Measurements from ENCODE around the gene SGF29. TPM values are rescaled to one million over a fixed set of nuclear protein-coding genes. Genes with fewer than 3 reads are reported as not detected.
A peak's percentile ranks its signal among the peaks of the same experiment; 100 is the strongest.
"Not testable (repeated sequence)": the region's sequence is repeated elsewhere in the genome, so short reads cannot be mapped to it uniquely, and the experiment has no call there.

Gene SGF29
- total RNA-seq, 1 donor from 2014 or later: 20.2 TPM

GRCh38 chr16:28556914-28557320 lies 3.2 kb downstream of the SGF29 start:
- intact Hi-C loops (cut with DNase I): loop anchor here (10.0 kb wide), 1 partner anchor 62 kb away; the partner anchor contains the start of genes APOBR and CLN3
- no peak for DNase-seq (ENCODE audit: missing footprints)
- ATAC-seq: no peak

GRCh38 chr16:28558456-28558855 lies 4.7 kb downstream of the SGF29 start:
- ATAC-seq: no peak
- intact Hi-C loops (cut with DNase I): loop anchor here (10.0 kb wide), 1 partner anchor 64 kb away; the partner anchor contains the start of genes APOBR and CLN3
- no peak for DNase-seq (ENCODE audit: missing footprints)

GRCh38 chr16:28561557-28562187 lies 8.0 kb downstream of the SGF29 start:
- intact Hi-C loops (cut with DNase I): no loop called here
- no peak for ATAC-seq

GRCh38 chr16:28562199-28562598 lies 8.5 kb downstream of the SGF29 start:
- no peak for ATAC-seq
- intact Hi-C loops (cut with DNase I): no loop called here
- no peak for DNase-seq (ENCODE audit: missing footprints)

More at GRCh38 chr16:28561557-28562187, 8.0 kb downstream of the SGF29 start:
- DNase-seq (ENCODE audit: missing footprints): no peak

GRCh38 chr16:28563218-28563617 lies 9.5 kb downstream of the SGF29 start:
- no peak for DNase-seq (ENCODE audit: missing footprints)
- intact Hi-C loops (cut with DNase I): no loop called here
- ATAC-seq: no peak

- DNase-seq (ENCODE audit: missing footprints); intact Hi-C loops (cut with DNase I); ATAC-seq: not testable (repeated sequence)
Observed at GRCh38 chr16:28566233-28566925, 12.7 kb downstream of the SGF29 start.

- ATAC-seq (no peak), DNase-seq (ENCODE audit: missing footprints) (no peak)
- intact Hi-C loops (cut with DNase I): no loop called here
Observed at GRCh38 chr16:28567292-28567691, 13.6 kb downstream of the SGF29 start.

- ATAC-seq: no peak
- intact Hi-C loops (cut with DNase I): no loop called here
- no peak for DNase-seq (ENCODE audit: missing footprints)
Observed at GRCh38 chr16:28569021-28569420, 15.3 kb downstream of the SGF29 start.

GRCh38 chr16:28569968-28570752 lies 16.4 kb downstream of the SGF29 start:
- ATAC-seq: no peak
- no peak for DNase-seq (ENCODE audit: missing footprints)
- intact Hi-C loops (cut with DNase I): no loop called here

GRCh38 chr16:28572696-28573510 lies 19.2 kb downstream of the SGF29 start:
- ATAC-seq (peak; percentile 92), DNase-seq (ENCODE audit: missing footprints) (peak; percentile 71)
- intact Hi-C loops (cut with DNase I): no loop called here

- intact Hi-C loops (cut with DNase I): no loop called here
- ATAC-seq (no peak), DNase-seq (ENCODE audit: missing footprints) (no peak)
Observed at GRCh38 chr16:28573738-28574718, 20.3 kb downstream of the SGF29 start.

- no peak for DNase-seq (ENCODE audit: missing footprints)
- intact Hi-C loops (cut with DNase I): no loop called here
- ATAC-seq: no peak
Observed at GRCh38 chr16:28574925-28575324, 21.2 kb downstream of the SGF29 start.

- DNase-seq (ENCODE audit: missing footprints): no peak
- intact Hi-C loops (cut with DNase I): no loop called here
- no peak for ATAC-seq
Observed at GRCh38 chr16:28575446-28576109, 21.9 kb downstream of the SGF29 start.

GRCh38 chr16:28580726-28581315 lies 27.1 kb downstream of the SGF29 start:
- ATAC-seq: no peak
- no peak for DNase-seq (ENCODE audit: missing footprints)
- intact Hi-C loops (cut with DNase I): no loop called here

- intact Hi-C loops (cut with DNase I): no loop called here
- DNase-seq (ENCODE audit: missing footprints): no peak
- ATAC-seq: no peak
Observed at GRCh38 chr16:28585674-28586073, 32.0 kb downstream of the SGF29 start.

- no peak for ATAC-seq
- no peak for DNase-seq (ENCODE audit: missing footprints)
- intact Hi-C loops (cut with DNase I): no loop called here
Observed at GRCh38 chr16:28586466-28586865, 32.7 kb downstream of the SGF29 start.

GRCh38 chr16:28587386-28587785 lies 33.7 kb downstream of the SGF29 start:
- no peak for DNase-seq (ENCODE audit: missing footprints)
- intact Hi-C loops (cut with DNase I): no loop called here
- no peak for ATAC-seq

Measured in Right ventricle myocardium inferior (tissue), 1 donor.